ENCODE data around the gene ATP11A.
A peak's percentile ranks its signal among the peaks of the same experiment; 100 is the strongest.
"Not testable (repeated sequence)": the region's sequence is repeated elsewhere in the genome, so short reads cannot be mapped to it uniquely, and the experiment has no call there.

Gene ATP11A

DNA sequence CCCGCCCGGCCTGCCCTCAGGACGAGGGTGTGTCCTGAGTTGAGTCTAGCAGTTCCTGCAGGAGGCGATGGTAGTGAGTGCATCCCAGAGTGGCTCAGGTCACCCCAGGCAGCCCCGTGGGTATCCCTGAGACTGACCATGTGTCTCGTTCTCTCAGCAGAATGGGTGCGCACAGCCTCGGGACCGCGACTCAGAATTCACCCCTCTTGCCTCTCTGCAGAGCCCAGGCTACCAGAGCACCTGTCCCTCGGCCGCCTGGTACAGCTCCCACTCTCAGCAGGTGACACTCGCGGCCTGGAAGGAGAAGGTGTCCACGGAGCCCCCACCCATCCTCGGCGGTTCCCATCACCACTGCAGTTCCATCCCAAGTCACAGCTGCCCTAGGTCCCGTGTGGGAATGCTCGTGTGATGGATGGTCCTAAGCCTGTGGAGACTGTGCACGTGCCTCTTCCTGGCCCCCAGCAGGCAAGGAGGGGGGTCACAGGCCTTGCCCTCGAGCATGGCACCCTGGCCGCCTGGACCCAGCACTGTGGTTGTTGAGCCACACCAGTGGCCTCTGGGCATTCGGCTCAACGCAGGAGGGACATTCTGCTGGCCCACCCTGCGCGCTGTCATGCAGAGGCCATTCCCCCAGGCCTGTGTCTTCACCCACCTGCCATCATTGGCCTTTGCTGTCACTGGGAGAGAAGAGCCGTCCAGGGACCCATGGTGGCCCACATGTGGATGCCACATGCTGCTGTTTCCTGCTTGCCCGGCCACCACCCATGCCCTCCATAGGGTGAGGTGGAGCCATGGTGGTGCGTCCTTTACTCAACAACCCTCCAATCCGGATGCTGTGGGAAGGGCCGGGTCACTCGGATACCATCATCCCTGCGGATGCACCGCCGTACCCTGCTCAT lies 192.1 kb downstream of the ATP11A start:
- DNase-seq (ENCODE audit: low spot score), result no peak

DNA sequence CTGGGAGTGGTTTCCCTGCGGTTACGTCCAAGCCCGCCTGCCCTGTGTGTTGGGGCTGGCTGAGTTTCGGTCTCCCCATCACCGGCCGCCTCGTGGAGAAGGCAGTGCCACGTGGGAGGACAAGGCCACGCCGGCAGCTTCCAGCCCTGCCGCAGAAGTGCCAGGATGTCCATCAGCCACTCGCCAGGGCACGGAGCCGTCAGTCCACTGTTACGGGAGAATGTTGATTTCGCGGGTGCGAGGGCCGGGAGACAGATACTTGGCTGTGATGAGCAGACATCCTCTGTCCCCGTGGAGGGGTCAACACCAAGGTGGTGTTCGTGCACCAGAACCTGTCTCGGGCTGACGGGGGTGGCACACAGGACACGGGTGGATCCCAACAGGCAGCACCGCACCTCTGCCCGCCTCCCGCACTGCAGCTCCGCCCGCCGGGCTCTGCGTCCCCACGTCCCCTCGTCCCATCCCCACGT lies 192.8 kb downstream of the ATP11A start:
- DNase-seq (ENCODE audit: low spot score), result no peak

DNA sequence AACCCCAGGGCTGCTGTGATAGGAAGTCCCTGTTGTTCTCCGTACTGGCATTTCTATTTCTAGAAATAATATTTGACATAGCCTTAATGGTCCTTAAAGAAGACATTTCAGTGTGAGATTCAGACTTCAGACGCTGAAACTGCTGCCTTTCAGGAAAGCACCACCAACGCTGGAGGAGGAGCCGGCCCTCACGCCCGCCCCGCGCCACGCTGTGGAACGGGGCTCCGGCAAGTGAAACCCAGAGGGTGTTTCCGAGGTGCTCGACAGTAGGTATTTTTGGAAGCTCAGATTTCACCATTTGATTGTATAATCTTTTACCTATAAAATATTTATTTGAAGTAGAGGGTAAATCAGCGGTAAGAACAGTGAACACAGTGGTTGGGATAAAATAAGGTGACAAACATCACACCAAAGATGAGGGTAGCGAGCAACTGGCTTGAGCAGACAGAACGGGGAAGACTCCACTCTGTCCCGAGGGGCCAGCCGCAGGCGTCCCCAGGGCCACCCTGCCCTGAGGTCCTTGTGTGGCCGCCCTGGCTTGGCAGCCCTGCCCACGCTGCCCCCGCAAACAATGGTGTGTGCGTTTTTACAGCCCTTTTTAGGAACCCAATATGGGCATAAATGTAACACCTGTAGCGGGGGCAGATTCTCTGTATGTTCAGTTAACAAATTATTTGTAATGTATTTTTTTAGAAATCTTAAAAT lies 193.6 kb downstream of the ATP11A start:
- no peak for DNase-seq (ENCODE audit: low spot score)

DNA sequence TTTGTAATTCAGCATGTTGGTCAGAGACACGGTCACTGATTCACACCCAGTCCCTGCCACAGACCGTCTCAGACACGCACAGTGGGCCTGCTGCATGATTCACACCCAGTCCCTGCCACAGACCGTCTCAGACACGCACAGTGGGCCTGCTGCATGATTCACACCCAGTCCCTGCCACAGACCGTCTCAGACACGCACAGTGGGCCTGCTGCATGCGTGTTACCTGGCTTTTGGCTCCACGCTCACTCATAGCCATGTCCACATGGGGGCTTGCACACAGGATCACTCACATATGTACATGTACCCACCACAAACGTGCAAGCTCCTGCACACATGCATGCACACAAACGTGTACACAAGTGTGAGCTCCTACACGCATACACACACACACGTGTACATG lies 194.9 kb downstream of the ATP11A start:
- not testable (repeated sequence) for DNase-seq (ENCODE audit: low spot score)

DNA sequence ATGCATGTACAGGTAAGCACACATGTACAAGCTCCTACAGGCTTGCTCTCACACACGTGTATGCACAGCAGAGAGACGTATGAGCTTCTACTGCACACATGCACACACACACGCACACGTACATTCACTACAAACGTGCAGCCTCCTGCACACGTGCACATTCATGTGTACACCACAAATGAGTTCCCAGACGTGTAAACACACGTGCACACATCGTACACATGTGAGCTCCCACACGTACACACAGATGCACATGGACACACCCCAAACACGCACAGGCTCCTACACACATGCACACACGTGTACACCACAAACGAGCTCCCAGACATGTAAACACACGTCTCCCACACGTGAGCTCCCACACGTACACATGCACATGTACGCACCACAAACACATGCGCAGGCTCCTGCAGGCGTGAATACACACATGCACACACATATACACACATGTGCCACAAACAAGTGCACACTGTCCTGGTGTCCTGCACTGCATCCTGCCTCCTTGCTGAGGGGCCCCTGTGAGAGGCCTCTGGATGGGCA lies 195.5 kb downstream of the ATP11A start:
- no peak for DNase-seq (ENCODE audit: low spot score)

DNA sequence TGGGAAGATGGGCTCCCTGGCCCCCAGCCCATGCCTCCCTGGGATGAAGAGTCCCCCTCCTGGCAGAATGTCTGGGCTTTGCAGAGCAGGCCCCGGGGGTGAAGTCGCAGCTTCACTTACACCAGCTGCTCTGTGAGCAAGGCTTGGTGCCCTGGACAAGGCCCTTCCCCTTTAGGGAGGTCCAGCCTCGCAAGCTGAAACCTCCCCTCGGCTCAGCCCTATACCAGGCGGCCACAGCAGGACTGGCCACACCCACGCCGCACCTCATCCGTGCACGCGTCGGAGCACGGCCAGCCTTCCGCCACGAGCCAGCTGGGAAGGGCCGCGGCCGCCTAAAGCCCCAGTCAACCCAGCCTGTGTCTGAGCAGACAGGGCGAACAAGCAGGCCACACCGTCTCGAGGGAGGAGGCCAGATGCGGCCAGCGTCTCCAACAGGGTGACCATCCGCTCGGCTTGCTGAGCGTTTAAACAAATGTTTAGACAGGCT lies 196.0 kb downstream of the ATP11A start:
- DNase-seq (ENCODE audit: low spot score), result no peak

DNA sequence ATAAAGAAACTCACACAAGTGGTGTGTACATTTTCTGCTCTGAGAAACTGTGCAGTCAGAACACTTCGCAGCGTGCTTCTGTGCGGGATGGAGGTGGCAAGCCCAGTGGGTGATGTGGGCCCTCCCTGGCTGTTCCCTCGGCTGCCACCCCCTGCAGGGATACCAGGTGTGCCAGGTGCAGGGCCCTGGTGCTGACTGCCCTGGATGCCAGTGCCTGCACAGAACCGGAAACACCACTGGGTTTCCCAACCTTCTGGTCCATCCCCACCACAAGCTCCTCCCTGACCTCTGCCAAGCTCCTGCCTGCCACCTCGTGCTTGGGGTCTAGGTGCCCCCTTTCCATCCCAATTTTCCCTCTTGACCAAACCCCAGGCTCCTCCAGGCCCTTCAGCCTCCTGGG lies 197.3 kb downstream of the ATP11A start:
- DNase-seq (ENCODE audit: low spot score), result no peak

DNA sequence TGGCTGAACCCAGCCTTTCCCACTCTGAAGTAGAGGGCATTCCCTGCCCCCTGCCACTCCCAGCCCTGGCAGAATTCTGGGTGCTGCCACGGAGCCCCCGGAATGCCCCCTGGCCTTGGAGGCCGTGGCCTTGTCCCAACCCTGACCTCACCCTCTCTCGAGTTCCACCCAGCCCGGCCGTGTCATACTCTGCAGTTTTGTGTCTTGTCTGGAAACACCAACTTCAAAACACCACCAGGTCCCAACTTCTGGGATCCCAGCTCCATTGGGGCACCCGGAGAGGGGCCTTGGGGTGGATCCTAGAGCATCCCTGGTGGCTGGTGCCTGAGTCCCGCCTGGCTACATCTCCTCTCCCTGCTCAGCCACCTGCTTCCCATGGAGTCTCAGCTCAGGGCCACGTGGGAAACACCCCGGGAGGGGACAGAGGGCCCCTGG lies 197.7 kb downstream of the ATP11A start:
- DNase-seq (ENCODE audit: low spot score), result no peak

DNA sequence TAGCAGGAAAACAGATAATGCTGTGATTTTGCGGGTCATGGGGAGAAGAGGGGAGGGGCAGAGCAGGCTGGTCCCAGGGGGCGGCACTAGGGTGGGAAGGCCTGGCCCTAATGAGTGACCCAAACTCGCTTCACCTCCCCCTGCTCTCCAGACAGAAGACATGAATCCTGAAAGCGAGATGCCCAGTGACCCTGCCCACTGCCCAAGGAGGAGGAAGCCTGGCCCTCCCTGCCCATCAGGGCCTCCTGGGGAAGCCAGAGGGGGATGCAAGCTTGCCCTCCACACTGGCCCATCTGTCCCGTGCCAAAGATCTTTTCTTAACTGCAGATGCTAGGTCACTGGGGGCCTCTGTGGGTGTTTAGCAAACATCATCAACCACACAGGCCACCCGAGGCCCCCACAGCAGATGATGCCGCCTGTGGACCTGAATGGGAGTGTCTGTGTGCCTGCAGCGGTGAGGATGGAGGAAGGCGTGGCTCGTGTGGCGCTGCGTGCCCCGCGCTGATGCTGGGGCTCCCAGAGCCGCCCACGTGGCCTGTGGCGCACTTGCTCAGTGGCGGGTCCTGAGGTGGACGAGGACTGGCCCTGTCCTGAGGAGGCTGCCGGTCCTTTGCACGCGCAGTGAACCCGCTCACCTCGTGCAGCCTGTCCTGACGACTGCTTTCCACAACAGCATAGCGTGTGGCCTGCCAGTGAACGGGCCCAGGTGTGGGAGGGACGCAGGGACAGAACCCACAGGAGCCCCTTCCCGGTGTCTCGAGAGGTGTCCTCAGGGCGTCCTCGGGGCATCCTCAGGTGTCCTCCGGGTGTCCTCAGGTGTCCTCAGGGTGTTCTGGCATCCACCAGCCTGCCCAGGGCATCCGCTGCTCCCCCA lies 198.6 kb downstream of the ATP11A start:
- DNase-seq (ENCODE audit: low spot score), result no peak

DNA sequence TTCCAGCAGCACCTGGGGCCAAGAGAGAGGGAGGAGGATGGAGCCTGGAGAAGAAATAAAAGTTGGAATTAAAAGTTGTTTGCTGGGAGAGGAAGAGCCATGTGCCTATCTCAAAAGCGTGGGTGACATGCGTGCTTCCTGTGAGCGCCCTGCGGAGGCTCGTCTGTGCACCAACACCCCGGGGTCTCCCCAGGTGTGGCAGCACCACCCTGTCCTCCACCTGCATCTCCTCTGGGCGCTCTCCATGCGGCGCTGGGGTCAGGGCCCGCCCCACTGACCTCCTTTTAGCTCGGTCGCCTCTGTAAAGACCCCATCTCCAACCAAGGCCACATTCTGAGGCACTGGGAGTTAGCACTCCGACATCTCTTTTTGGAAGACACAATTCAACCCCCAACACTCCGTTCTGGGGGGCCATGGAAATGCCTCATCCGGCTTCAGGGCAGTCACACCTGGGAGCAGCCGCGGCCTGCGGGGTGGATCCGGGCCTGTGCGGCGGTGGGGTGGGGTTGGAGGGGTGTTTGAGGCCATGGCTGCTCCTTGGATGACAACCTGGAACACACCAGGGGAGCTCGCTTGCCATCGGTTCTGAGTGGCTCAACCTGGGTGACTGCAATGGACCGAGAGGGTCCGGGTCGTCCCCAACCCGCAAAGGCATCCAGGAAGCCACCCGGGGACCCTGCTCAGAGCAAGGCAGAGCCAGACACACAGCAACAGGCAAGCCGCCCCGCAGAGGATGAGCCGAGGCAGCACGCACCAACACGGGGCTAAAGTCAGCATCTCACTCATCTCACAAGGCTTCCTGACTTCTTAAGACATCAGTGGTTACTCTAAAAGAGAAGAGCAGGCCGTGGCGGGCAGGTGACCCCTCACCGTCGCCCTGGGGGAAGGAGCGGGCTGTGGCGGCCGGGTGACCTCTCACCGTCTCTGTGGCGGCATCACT lies 199.8 kb downstream of the ATP11A start:
- no peak for DNase-seq (ENCODE audit: low spot score)

DNA sequence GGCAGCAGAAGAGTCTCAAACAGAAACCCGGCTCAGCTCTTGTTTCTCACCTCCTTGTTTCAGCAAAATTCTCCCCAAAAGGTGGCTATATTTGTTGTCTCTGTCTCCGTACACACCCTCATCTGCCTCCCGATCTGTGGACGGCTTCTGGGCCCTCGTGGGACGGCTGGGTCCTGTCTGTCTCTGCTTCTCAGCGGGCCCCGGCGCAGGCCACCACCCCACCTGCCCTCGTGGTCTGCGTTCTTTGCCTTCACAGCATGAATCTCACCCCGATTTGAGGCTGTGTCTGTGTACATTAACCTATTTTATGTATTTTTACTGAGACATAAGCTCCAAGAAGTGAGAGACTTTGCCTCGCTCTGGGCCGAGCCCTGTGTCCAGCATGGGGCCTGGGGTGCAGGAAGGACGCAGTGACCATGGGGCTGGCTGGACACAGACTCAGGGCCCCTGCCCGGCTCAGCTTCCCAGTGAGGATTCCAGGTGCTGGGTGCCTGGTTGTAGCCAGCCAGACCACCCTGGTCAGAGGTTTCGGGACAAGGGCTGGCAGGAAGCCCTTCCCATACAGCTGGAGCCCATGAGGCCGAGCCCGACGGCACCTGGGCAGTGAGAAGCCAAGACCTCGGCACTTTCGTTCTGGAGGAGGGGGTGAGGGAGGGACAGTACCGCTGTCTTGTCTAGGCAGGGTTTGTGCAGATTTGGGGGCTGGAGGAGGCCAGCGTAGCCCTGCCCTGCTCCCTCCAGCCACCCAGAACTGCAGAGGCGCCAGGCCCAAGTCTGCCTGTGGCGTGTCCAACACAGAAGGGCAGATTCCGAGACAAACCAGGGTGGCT lies 200.7 kb downstream of the ATP11A start:
- no peak for DNase-seq (ENCODE audit: low spot score)

DNA sequence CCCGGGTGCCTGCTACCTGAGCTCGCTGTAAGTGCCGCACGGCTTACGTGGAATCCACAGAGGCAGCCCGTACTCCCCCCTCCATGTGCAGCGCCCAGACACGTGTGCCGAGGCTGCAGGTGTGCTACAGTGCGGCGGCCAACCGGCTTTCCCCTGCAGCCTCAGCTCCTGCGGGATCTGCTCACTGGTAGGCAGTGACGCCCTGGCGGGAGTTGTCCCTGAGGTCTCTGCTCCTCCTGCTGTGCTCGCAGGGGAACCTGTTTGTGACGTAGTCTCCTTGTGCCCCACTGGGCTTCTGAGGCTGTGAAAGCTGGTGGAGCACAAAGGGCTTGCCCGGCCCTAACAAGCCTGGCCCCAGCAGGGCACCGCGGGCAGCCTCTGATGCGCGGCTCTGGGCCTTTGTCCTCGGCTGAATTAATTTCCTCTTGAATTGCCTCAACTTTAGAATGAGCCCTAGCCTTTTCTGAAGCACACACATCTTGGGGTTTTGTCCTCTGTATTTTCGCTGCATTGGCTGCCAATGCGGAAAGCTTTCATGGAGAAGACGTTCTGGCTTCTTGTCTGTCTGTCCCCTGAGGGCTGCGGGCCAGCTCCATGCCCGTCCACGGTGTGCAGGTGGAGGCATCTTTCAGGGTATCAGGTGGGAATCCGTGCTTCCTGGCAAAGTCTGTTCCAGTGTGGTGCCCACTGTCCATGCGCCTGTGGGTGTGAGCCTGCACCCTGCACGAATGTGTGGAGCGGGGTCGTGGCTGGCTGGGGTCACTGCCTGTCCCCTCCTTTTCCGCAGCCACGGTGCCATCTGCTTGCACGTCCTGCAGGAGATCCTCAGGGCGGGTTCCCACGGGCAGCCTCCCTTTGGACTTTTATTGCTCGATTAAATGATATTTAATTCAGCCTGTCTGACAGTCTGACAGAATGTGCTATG lies 201.9 kb downstream of the ATP11A start:
- no peak for DNase-seq (ENCODE audit: low spot score)

DNA sequence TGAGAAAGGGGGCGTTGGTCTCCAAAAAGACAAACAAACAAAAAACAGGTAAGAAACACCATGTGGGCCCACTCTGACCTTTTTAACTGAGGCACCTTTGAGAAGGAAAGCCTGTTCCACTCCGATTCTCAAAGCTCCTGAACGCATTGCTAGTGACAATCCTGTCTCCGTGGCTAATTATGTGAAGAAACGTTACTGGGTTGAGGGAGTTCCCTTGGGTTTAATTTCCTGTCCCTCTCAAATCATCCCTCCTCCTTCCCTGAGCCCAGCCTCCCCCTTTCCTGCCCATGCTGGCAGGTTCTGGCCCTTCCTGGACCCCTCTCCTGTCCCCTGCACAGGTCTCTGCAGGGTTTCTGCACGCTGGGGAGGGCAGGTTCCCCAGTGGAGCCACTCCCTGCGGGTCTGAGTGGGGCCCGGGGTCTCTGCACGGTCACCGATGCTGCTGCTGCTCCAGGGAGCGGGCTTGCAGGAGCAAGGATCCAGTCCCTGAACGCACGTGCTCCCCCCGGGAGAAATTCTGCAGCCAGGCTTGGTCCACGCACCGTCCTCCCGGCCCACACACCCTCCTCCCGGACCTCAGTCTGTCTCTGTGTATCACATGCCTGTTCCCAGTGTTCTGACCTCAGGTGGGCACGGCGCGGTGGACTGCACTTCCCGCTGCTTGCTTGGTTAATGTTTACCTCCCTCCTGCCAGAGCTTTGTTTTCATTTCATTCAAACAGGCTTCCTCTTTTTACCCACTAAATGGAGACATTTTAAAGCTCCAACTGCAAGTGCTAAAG lies 202.8 kb downstream of the ATP11A start:
- DNase-seq (ENCODE audit: low spot score), result no peak

DNA sequence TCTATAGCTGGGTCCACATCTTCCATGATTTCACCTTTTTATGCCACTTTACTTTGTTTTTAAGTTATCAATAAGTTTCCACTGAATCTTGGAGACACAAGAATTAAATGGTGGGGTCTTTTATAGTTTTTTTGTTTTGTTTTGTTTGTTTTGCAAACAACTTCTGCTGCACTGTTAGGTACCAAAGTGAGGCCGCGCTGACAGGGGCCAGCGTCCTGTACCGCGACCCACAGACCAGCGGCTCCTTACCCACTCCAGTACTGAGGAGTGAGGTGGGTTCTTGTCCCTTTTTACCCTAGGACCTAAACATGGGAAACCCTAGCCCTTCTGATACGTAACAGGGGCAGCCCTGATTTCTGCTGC lies 203.3 kb downstream of the ATP11A start:
- no peak for DNase-seq (ENCODE audit: low spot score)

DNA sequence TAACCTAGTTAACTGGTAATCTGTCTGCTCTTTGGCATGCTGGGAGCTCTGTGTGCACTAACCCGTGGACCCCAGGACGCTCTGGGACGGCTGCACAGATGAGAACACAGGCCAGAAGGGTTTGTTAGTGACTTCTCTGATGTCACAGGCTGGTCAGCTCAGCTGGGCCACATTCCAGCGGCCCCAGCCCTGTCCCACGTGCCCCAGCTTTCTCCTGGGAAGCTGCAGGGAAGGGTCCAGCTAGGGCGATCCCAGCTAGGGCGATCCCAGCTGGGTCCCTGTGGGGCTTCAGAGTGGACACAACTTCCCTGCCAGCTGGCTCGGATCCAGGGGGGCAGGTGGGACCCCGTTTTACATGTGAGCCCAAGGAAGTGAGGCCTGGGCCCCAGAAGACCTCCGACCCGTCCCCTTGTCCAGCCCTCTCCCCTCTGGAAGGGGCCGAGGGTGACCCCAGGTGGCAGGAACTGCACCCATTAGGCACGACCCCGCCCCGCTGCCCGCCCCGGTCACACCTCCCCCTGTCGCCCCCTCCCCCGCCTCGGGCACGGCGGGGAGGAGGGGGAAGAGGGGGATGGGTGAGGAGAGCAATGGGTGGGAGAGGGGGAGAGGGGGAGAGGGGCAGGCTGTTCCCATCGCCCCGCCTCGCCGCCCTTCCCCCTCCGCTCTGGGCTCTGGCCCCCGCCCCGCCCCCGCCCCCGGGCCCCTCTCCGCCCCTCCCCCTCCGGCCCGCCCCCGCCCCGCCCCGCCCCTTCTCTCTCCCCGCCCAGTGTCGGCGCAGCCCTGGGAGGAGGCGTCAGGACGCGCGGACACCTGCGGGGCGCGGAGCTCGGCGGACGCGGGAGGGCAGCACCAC lies 204.0 kb downstream of the ATP11A start:
- DNase-seq (ENCODE audit: low spot score), result peak; percentile 87

DNA sequence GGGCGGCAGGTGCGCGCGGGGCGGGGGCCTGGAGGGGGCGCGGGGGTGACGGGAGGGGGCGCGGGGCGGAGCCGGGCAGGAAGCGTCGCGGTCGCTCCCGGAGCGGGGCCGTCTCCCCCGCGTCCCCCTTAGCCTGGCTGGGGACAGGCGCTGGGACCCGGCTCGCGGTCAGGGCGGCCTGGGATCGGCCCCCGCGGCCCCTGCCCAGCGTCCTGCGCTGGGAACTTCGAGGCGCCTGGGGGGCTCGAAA lies 204.5 kb downstream of the ATP11A start:
- no peak for DNase-seq (ENCODE audit: low spot score)

Data from D341Med (cell line).